A549 (cell line): Measurements from ENCODE around the gene PTTG1IP.
"Not testable (repeated sequence)": the region's sequence is repeated elsewhere in the genome, so short reads cannot be mapped to it uniquely, and the experiment has no call there.

Experiments used
- BCL3 ChIP-seq: fragments of >200 bp; sonication (Bioruptor Twin); formaldehyde crosslinking; IDR thresholded peaks from 3 replicates; pipeline ENCODE4 v1.6.1; 2016
- CBX2 ChIP-seq: fragments of 200-600 bp; sonication (generic); IDR thresholded peaks from 2 replicates; pipeline ENCODE4 v1.6.1; 2016; ENCODE audit warnings: low read depth, mild to moderate bottlenecking, borderline replicate concordance
- CHD2 ChIP-seq: fragments of 150-350 bp; IDR thresholded peaks from 2 replicates; pipeline ENCODE4 v1.6.1; 2014; ENCODE audit warnings: low read length; ENCODE audit not compliant: partially characterized antibody
- CTCF ChIP-seq: fragments of >200 bp; sonication (Bioruptor Twin); formaldehyde crosslinking; IDR thresholded peaks from 3 replicates; pipeline ENCODE4 v1.5.1; 2016
- EP300 ChIP-seq, 2 experiments: fragments of >200 bp; sonication (Bioruptor Twin); formaldehyde crosslinking; IDR thresholded peaks; 2 replicates in 1 of 2; 3 replicates in 1 of 2; pipeline ENCODE4 v1.6.1; 2016 to 2017
- HOXB5 ChIP-seq: fragments of 250-450 bp; sonication (Bioruptor Pico); IDR thresholded peaks from 2 replicates; pipeline ENCODE4 v1.5.0; 2020; ENCODE audit warnings: mild to moderate bottlenecking, moderate library complexity
- POLR2A ChIP-seq: IDR thresholded peaks from 2 replicates; pipeline ENCODE4 v1.6.1; 2012; ENCODE audit warnings: mild to moderate bottlenecking, low read length
- RAD21 ChIP-seq, 2 experiments: fragments of >200 bp in 1 of 2; sonication (Bioruptor Twin) in 1 of 2; formaldehyde crosslinking in 1 of 2; IDR thresholded peaks in 1 of 2; conservative IDR thresholded peaks in 1 of 2; 2 replicates in 1 of 2; 3 replicates in 1 of 2; pipeline ENCODE4 v1.6.1; 2012 to 2018; ENCODE audit warnings: inconsistent platforms in 1 of 2
- RCOR1 ChIP-seq: fragments of 150-350 bp; IDR thresholded peaks from 2 replicates; pipeline ENCODE4 v1.6.1; 2014; ENCODE audit warnings: antibody characterized with exemption, low read length, low read depth
- SREBF2 ChIP-seq: fragments of 450-650 bp; IDR thresholded peaks from 2 replicates; pipeline ENCODE4 v1.6.1; 2014; ENCODE audit warnings: mild to moderate bottlenecking, moderate library complexity
- TF ChIP-seq, protein P1 (sequence below): IDR thresholded peaks from 2 replicates; pipeline ENCODE4 v1.6.1; 2012; ENCODE audit warnings: low read depth, borderline replicate concordance
- TF ChIP-seq, protein P2 (sequence below): fragments of 200-600 bp; sonication (generic); IDR thresholded peaks from 2 replicates; pipeline ENCODE4 v1.6.1; 2016; ENCODE audit warnings: antibody characterized with exemption, mild to moderate bottlenecking, moderate library complexity

DNA sequence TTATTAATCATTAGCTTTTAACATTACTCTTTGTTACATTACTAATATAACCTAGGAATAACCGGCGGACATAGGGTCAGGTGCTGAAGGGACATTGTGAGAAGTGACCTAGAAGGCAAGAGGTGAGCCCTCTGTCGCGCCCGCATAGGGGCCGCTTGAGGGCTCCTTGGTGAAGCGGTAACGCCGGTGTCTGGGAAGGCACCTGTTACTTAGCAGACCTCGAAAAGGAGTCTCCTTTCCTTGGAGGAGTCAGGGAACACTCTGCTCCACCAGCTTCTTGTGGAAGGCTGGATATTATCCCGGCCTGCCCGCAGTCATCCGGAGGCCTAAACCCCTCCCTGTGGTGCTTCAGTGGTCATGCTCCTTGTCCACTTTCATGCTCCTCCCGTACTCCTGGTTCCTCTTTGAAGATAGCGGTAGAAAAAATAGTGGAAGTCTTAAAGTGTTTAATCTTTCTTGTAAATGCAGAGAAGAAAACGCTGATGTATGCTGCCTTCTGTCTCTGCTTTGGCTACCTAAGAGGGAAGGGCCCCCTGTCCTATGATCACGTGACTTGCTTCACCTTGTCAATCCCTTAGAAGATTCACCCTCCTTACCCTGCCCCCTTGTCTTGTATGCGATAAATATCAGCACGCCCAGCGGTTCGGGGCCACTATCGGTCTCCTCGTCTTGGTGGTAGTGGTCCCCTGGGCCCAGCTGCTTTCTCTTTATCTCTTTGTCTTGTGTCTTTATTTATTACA, 40.8 kb downstream of the PTTG1IP start:
- not testable (repeated sequence) for TF ChIP-seq SREBF2; CTCF; HOXB5 (CRISPR knock-in tag); BCL3; POLR2A; RAD21 (conservative IDR thresholded peaks at IDR 0.05 in 1 of 2, IDR thresholded peaks at IDR 0.05 in 1 of 2); CHD2; CBX2; EP300 (IDR thresholded peaks at IDR 0.05); RCOR1
- TF ChIP-seq, protein P1, sequence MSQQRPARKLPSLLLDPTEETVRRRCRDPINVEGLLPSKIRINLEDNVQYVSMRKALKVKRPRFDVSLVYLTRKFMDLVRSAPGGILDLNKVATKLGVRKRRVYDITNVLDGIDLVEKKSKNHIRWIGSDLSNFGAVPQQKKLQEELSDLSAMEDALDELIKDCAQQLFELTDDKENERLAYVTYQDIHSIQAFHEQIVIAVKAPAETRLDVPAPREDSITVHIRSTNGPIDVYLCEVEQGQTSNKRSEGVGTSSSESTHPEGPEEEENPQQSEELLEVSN: not testable (repeated sequence)
- TF ChIP-seq, protein P2, sequence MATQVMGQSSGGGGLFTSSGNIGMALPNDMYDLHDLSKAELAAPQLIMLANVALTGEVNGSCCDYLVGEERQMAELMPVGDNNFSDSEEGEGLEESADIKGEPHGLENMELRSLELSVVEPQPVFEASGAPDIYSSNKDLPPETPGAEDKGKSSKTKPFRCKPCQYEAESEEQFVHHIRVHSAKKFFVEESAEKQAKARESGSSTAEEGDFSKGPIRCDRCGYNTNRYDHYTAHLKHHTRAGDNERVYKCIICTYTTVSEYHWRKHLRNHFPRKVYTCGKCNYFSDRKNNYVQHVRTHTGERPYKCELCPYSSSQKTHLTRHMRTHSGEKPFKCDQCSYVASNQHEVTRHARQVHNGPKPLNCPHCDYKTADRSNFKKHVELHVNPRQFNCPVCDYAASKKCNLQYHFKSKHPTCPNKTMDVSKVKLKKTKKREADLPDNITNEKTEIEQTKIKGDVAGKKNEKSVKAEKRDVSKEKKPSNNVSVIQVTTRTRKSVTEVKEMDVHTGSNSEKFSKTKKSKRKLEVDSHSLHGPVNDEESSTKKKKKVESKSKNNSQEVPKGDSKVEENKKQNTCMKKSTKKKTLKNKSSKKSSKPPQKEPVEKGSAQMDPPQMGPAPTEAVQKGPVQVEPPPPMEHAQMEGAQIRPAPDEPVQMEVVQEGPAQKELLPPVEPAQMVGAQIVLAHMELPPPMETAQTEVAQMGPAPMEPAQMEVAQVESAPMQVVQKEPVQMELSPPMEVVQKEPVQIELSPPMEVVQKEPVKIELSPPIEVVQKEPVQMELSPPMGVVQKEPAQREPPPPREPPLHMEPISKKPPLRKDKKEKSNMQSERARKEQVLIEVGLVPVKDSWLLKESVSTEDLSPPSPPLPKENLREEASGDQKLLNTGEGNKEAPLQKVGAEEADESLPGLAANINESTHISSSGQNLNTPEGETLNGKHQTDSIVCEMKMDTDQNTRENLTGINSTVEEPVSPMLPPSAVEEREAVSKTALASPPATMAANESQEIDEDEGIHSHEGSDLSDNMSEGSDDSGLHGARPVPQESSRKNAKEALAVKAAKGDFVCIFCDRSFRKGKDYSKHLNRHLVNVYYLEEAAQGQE: not testable (repeated sequence)
